ENCODE measurements around the gene FBXO36.

GRCh38 chr2:229974266-229974665 lies 52.0 kb downstream of the FBXO36 start:
- TF ChIP-seq PATZ1 (CRISPR knock-in tag; IDR thresholded peaks at IDR 0.05; ENCODE audit: borderline replicate concordance) (no peak), BACH2 (CRISPR knock-in tag; IDR thresholded peaks at IDR 0.05; ENCODE audit: borderline replicate concordance) (no peak)

Measured in SK-N-SH treated with all-trans-retinoic acid at 6 μM for 48 hours (cell line).